Stomach (tissue), 9 donors: ENCODE data around the gene NXPH1. TPM values are rescaled to one million over a fixed set of nuclear protein-coding genes. Genes with fewer than 3 reads are reported as not detected.

Source experiments
- DNase-seq, 2 donors: peaks; one replicate each; pipeline versions ENCODE4 v3.0.0 to v3.0.0-alpha.2; 2013 to 2019
- H3K27ac ChIP-seq, 5 donors: fragments of 200-600 bp in 4 of 5; sonication (generic) in 4 of 5; one replicate each; pipeline ENCODE4 v1.5.1; 2013 to 2019; ENCODE audit warnings: mild to moderate bottlenecking in 1 of 5, moderate library complexity in 1 of 5
- H3K27me3 ChIP-seq, 3 donors: fragments of 200-600 bp; sonication (generic); one replicate each; pipeline ENCODE4 v1.5.1; 2017 to 2019; ENCODE audit warnings: mixed run types in 1 of 3
- H3K36me3 ChIP-seq, 4 donors: fragments of 200-600 bp; sonication (generic); 1 replicate in 3 of 4; 2 replicates in 1 of 4; pipeline ENCODE4 v1.5.1; 2016 to 2019
- H3K4me1 ChIP-seq, 4 donors: fragments of 200-600 bp; sonication (generic); one replicate each; pipeline ENCODE4 v1.5.1; 2016 to 2019
- H3K4me3 ChIP-seq, 4 donors: fragments of 200-600 bp; sonication (generic) in 3 of 4; one replicate each; pipeline ENCODE4 v1.5.1; 2016 to 2019; ENCODE audit warnings: mild to moderate bottlenecking in 1 of 4
- H3K9me3 ChIP-seq, 4 donors: fragments of 200-600 bp; sonication (generic); one replicate each; pipeline ENCODE4 v1.5.1; 2016 to 2019
- EP300 ChIP-seq: sonication (generic); formaldehyde crosslinking; IDR thresholded peaks from one replicate; pipeline ENCODE4 v1.6.1; 2017; ENCODE audit warnings: antibody characterized with exemption
- POLR2A ChIP-seq, 4 donors: fragments of 450-650 bp; IDR thresholded peaks; one replicate each; pipeline ENCODE4 v1.6.1; 2016; ENCODE audit warnings: antibody characterized with exemption in 4 of 4, control low read depth in 2 of 4, mild to moderate bottlenecking in 1 of 4, moderate library complexity in 1 of 4
- POLR2AphosphoS5 ChIP-seq, 3 donors: sonication (generic); formaldehyde crosslinking; IDR thresholded peaks; one replicate each; pipeline ENCODE4 v1.6.1; 2016; ENCODE audit warnings: antibody characterized with exemption in 3 of 3
- WGBS, 5 donors: extraction: QIAGEN DNeasy Blood & Tissue Kit in 3 of 5; methylation state at CpG; one replicate each; pipeline versions ENCODE4 v1.1.5 to v1.1.7; 2013 to 2018; 5-methylcytosine and 5-hydroxymethylcytosine counted together
- intact Hi-C: fragments of 100-400 bp; cut with DNase I; formaldehyde crosslinking; loops from one replicate; pipeline ENCODE4 v1.15.1; 2023; ENCODE audit warnings: low total_unique reads
- polyA plus RNA-seq, 3 donors: library from polyadenylated mRNA; stranded (reverse); fragments of 200-250 nt; gene quantifications; one replicate each; pipeline ENCODE4 v1.2.3, GENCODE V29; 2013
- total RNA-seq, 5 donors: library from RNA; depleted of rRNA; stranded (reverse); fragments of >200 nt; gene quantifications; one replicate each; pipeline versions ENCODE4 v1.1.0 to v1.2.3, GENCODE V29; 2014 to 2016
- TF ChIP-seq, protein P1 (sequence below), 7 experiments: fragments of 450-650 bp in 4 of 7; fragments of 200-600 bp in 3 of 7; sonication (generic) in 3 of 7; IDR thresholded peaks; one replicate each; pipeline ENCODE4 v1.5.1; 2016 to 2019; ENCODE audit warnings: antibody characterized with exemption in 7 of 7, control low read depth in 2 of 7, mild to moderate bottlenecking in 1 of 7
- donor health status: healthy with polysubstance abuse.
- donor health status: Bipolar disorder and iron deficiency.
- donor health status: healthy.

Gene NXPH1
- total and polyA plus RNA-seq, 8 donors = 0.37 TPM; not detected in 7

DNA sequence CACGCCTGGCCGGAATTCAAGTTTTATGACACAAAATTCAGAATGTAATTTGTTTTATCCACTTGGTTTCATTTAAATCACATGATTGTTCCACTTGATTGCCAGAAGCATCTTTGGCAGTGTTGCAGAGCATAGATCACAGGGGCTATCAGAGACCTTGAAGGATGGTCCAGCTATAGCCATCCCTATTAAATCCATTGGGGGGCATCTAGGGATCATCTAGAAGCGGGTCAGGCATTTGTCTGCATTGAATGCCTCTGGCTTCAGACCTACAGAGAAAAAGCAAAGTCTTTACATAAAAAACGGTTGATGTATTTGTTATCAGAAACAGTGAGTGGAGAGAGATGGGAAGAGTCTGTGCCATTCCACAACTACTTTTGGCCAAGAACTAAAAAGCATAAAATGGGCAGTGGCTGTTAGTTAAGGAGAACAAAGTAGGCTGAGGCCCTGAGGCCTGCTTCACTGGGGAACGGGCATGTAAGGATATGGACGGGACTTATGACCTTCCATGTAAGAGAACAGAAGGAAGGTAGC is 146.3 kb downstream of the NXPH1 start:
- no peak overlapping the region for H3K4me3 ChIP-seq
- H3K27ac ChIP-seq = no peak overlapping the region
- intact Hi-C loops = no loop called here
- TF ChIP-seq, protein P1, sequence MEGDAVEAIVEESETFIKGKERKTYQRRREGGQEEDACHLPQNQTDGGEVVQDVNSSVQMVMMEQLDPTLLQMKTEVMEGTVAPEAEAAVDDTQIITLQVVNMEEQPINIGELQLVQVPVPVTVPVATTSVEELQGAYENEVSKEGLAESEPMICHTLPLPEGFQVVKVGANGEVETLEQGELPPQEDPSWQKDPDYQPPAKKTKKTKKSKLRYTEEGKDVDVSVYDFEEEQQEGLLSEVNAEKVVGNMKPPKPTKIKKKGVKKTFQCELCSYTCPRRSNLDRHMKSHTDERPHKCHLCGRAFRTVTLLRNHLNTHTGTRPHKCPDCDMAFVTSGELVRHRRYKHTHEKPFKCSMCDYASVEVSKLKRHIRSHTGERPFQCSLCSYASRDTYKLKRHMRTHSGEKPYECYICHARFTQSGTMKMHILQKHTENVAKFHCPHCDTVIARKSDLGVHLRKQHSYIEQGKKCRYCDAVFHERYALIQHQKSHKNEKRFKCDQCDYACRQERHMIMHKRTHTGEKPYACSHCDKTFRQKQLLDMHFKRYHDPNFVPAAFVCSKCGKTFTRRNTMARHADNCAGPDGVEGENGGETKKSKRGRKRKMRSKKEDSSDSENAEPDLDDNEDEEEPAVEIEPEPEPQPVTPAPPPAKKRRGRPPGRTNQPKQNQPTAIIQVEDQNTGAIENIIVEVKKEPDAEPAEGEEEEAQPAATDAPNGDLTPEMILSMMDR (IDR thresholded peaks at IDR 0.05) = no peak
- TF ChIP-seq POLR2AphosphoS5 (IDR thresholded peaks at IDR 0.05) = no peak
- no peak for TF ChIP-seq EP300
- TF ChIP-seq POLR2A (IDR thresholded peaks at IDR 0.05) = no peak
- no peaks in the 10 kb centered on the region for H3K4me1 ChIP-seq
- no peaks in the 10 kb centered on the region for H3K36me3 ChIP-seq
- no peak for DNase-seq
- no peaks in the 10 kb centered on the region for H3K27me3 ChIP-seq
- H3K9me3 ChIP-seq = no peaks in the 10 kb centered on the region
- 81 to 90% (median 86%) methylated on average over 6 of the region's 6 CpGs for WGBS, 5 donors

DNA sequence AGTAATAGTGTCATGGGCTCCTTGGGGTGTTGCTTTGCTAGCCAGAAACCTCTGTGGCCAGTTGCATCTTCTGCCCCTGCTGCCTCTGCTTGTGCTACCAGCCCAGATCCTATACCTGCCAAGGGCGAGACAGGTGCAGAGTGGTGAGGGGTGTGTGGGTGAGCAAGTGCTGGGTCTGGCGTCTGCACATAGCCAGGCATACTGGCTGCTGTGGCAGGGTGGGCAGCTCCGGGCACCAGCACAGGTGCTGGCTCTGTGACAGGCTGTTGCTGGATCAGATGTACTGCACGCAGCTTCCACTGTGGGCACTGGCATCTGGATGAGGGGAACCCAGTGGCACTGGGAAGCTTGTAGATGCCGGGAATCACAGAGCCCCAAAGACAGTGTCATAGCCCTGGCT is 148.4 kb downstream of the NXPH1 start:
- TF ChIP-seq POLR2A (IDR thresholded peaks at IDR 0.05) (no peak), EP300 (no peak), POLR2AphosphoS5 (IDR thresholded peaks at IDR 0.05) (no peak)
- TF ChIP-seq, protein P1 (IDR thresholded peaks at IDR 0.05) = no peak

DNA sequence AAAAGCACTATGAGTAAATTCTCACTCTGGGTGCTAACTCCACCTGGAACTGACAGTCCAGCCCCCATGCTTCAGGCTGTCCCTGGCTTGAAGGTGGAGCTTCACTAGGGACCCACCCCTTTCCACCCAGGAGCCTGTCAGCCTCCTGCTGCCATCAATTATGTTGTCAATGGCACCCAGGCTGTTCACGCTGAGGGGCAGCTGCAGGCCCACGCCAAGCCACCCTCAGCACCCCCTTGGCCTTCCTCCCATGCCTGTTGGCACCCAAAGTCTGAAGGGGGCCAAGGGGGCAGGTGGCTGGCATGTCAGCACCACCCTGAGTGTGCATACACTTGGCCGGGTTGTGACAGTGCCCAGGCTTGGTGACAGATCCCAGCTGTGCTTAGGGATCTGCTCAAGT is 149.3 kb downstream of the NXPH1 start:
- H3K4me3 ChIP-seq = no peak overlapping the region
- no peaks in the 10 kb centered on the region for H3K4me1 ChIP-seq
- no peak for TF ChIP-seq POLR2AphosphoS5 (IDR thresholded peaks at IDR 0.05)
- TF ChIP-seq, protein P1 (IDR thresholded peaks at IDR 0.05) = no peak
- TF ChIP-seq POLR2A (IDR thresholded peaks at IDR 0.05) = no peak
- TF ChIP-seq EP300 = no peak
- H3K27me3 ChIP-seq = no peaks in the 10 kb centered on the region
- WGBS, 5 donors = 74 to 92% (median 89%) methylated on average over 1 to 3 of the region's 3 CpGs
- no peaks in the 10 kb centered on the region for H3K36me3 ChIP-seq
- no peak for DNase-seq
- H3K9me3 ChIP-seq = no peaks in the 10 kb centered on the region
- H3K27ac ChIP-seq = no peak overlapping the region
- intact Hi-C loops = no loop called here

More for the DNA sequence above, 148.4 kb downstream of the NXPH1 start:
- Histone ChIP-seq H3K27ac (no peak overlapping the region), H3K4me3 (no peak overlapping the region), H3K27me3 (no peaks in the 10 kb centered on the region), H3K4me1 (no peaks in the 10 kb centered on the region), H3K9me3 (no peaks in the 10 kb centered on the region), H3K36me3 (no peaks in the 10 kb centered on the region)
- intact Hi-C loops = no loop called here
- WGBS, 5 donors = 88 to 96% (median 96%) methylated on average over 4 to 5 of the region's 5 CpGs
- DNase-seq = no peak

DNA sequence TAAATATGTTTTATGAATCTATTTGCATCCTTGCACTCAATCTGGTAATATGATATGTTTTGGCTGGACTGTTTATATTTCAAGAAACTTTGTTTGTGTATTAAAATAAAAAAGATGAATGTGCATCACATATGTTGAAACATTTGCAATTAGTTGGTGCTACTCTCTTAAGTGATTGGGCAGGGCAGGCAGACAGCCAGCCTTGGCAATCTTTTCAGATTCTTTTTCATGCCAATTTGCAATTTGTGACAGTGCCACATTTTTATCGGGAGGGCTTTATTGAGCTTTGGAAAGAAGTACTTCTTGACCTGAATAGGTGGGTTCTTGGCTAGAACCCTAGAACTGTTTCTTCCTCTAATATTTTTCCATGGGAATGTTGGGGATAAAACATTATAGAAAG is 152.2 kb downstream of the NXPH1 start:
- TF ChIP-seq EP300 (no peak), POLR2A (IDR thresholded peaks at IDR 0.05) (no peak), POLR2AphosphoS5 (IDR thresholded peaks at IDR 0.05) (no peak)
- TF ChIP-seq, protein P1 (IDR thresholded peaks at IDR 0.05) = no peak
- Histone ChIP-seq H3K27ac (no peak overlapping the region), H3K4me3 (no peak overlapping the region), H3K27me3 (no peaks in the 10 kb centered on the region), H3K36me3 (no peaks in the 10 kb centered on the region), H3K9me3 (no peaks in the 10 kb centered on the region), H3K4me1 (no peaks in the 10 kb centered on the region)
- intact Hi-C loops = no loop called here
- no peak for DNase-seq
- 36 to 72% (median 61%) methylated on average over 1 of the region's 1 CpG for WGBS, 5 donors
